Activated naive CD8-positive, alpha-beta T cell treated with anti-CD3 and anti-CD28 coated beads, Interleukin-2, amount 10 ng/mL, durations not matched to agents 7 days and 5 days (primary cell): ENCODE measurements around the gene CDC42SE2. TPM values are rescaled to one million over a fixed set of nuclear protein-coding genes. Genes with fewer than 3 reads are reported as not detected.

Source experiments
- ATAC-seq: fragments of 150-1000 bp; cut with Tn5 transposase; one replicate; pipeline ENCODE4 v1.10.0; 2021; ENCODE audit warnings: low read depth, moderate library complexity
- POLR2A ChIA-PET: fragments of 350-600 bp; sonication (Branson Sonifier 250); formaldehyde crosslinking; loops from one replicate; lab custom pipeline; 2021; ENCODE audit warnings: antibody characterized with exemption; lab: Charles Lee
- DNase-seq: peaks from one replicate; pipeline ENCODE4 v3.0.0; 2021
- H3K27ac Mint-ChIP-seq: one replicate; pipeline ENCODE4 v1.8.0; 2022; ENCODE audit warnings: mild to moderate bottlenecking, mixed read lengths
- H3K27me3 Mint-ChIP-seq: one replicate; pipeline ENCODE4 v1.8.0; 2022; ENCODE audit warnings: mild to moderate bottlenecking, moderate library complexity, mixed read lengths
- H3K36me3 Mint-ChIP-seq: one replicate; pipeline ENCODE4 v1.8.0; 2021; ENCODE audit warnings: mild to moderate bottlenecking, mixed read lengths
- H3K4me1 Mint-ChIP-seq: one replicate; pipeline ENCODE4 v1.8.0; 2021; ENCODE audit warnings: mixed read lengths
- H3K4me3 Mint-ChIP-seq: one replicate; pipeline ENCODE4 v1.8.0; 2022; ENCODE audit warnings: mild to moderate bottlenecking, moderate library complexity, mixed read lengths
- H3K9me3 Mint-ChIP-seq: one replicate; pipeline ENCODE4 v1.8.0; 2021; ENCODE audit warnings: mixed read lengths
- total RNA-seq, 2 experiments: library from RNA; stranded (reverse); gene quantifications; one replicate each; pipeline ENCODE4 v1.2.3, GENCODE V29; 2021

The CDC42SE2 gene
- total RNA-seq, 2 experiments from 2014 or later = 193 to 199 TPM

DNA sequence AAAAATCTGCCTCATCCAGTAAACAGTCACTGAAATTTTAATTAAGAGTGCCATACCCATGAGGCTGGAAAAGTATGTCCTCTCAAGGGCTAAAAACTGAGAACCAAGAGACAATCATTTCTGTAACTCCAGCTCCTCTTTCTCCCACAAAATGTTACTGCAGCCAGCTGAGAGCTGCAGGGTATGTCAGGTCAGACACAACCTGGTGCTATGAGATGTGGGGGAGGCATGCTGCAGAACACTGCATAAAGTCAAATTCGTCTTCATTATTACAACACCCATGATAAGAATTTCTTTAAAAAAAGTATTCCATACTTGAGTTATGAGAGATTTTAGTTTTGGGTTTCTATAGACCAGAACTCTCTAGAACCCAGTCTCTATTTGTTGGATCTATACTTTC lies 162.2 kb downstream of the CDC42SE2 start:
- POLR2A ChIA-PET = no interaction called here
- Mint-ChIP-seq H3K4me1 (no peaks in the 10 kb centered on the region), H3K27me3 (no peaks in the 10 kb centered on the region), H3K27ac (no peak overlapping the region), H3K36me3 (peaks cover 29% of the 10 kb centered on the region), H3K9me3 (no peaks in the 10 kb centered on the region), H3K4me3 (no peak overlapping the region)
- ATAC-seq (no peak), DNase-seq (no peak)

DNA sequence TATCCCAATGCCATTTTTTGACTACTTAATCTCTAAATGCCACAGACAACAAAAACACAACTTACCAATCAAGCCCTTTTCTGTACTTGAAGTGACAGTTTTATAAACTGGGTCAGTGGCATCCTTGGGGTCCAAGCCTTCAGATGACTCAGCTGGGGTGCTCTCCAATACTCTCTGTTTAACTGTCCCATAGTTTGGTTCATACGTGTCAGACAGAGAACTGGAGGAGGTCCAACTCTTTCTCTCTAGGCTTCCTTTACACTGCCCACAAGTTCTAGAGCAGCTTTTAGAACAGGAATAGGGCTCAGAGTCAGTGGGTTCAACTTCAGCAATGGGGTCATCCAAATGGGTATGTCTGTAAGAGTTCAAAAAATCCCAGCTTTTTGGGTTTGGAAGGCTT lies 166.9 kb downstream of the CDC42SE2 start:
- Mint-ChIP-seq H3K36me3 (peaks cover 56% of the 10 kb centered on the region), H3K27me3 (no peaks in the 10 kb centered on the region), H3K4me3 (no peak overlapping the region), H3K27ac (no peak overlapping the region), H3K4me1 (no peaks in the 10 kb centered on the region), H3K9me3 (no peaks in the 10 kb centered on the region)
- no peak for ATAC-seq
- POLR2A ChIA-PET = no interaction called here
- DNase-seq = no peak

DNA sequence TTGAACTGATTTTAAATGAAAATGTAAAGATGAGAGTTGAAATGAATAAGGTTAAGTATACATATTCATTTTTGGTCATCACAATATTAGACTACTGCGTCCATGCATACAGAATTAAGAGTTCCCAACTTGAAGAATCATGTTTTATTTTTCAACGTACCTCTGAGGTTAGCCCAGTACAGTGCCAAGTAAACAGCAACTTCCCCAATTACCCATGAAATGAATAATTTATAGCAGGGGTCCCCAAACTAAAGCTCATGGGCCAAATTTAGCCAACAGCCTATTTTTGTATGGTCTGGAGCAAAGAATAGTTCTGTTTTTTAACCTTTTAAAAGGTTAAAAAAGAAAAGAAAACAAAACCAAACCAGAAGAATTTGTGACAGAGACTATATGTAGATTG lies 167.9 kb downstream of the CDC42SE2 start:
- Mint-ChIP-seq H3K27me3 (no peaks in the 10 kb centered on the region), H3K27ac (no peak overlapping the region), H3K4me3 (no peak overlapping the region), H3K36me3 (peaks cover 60% of the 10 kb centered on the region), H3K4me1 (no peaks in the 10 kb centered on the region), H3K9me3 (no peaks in the 10 kb centered on the region)
- DNase-seq (no peak), ATAC-seq (no peak)
- POLR2A ChIA-PET = no interaction called here

DNA sequence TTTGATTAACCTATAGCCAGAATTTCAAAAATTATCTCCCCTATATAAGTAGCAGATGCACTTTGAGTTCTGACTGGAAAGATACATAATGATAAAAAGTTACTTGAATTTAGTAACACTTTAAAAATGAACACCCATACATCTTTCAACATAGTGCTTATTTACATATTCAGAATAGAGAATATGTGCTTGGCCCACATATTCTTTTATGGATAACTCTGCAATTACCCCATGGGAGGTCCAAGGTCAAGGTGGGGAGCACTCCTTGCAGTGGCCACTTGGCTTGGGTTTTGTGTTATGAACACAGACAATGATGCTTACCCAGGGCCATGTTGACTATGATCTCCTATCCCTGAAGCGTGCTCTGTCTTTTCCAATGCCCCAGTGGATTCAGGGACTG lies 169.3 kb downstream of the CDC42SE2 start:
- Mint-ChIP-seq H3K4me1 (no peaks in the 10 kb centered on the region), H3K27me3 (no peaks in the 10 kb centered on the region), H3K4me3 (no peak overlapping the region), H3K9me3 (no peaks in the 10 kb centered on the region), H3K27ac (peak overlapping the region; percentile 11), H3K36me3 (peaks cover 55% of the 10 kb centered on the region)
- POLR2A ChIA-PET = interaction anchor here (0.7 kb wide), 1 partner anchor 139 kb away, joined by 3 read pairs; no protein-coding TSS in a partner anchor
- DNase-seq = no peak
- ATAC-seq = no peak

DNA sequence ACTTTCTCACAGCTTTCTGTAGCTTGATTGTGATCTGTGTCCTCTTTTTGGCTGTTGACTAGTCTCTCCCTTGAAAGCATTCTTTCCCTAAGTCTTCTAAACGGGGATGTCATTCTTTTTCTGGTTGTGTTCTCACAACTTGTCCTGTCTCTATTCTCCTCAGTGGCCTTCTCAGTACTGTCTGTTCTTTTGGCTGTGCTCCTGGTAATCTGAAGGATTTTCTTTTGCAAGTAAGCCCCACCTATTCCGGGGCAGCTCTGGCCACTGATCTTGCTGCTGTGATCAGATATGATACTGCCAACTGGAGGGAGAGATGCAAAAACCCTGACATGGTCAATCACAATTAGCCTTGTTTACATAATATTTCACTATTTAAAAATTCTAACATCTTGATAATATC lies 172.2 kb downstream of the CDC42SE2 start:
- Mint-ChIP-seq H3K27me3 (no peaks in the 10 kb centered on the region), H3K4me3 (no peak overlapping the region), H3K4me1 (no peaks in the 10 kb centered on the region), H3K36me3 (peaks cover 47% of the 10 kb centered on the region), H3K27ac (peak overlapping the region; percentile 19), H3K9me3 (no peaks in the 10 kb centered on the region)
- POLR2A ChIA-PET = no interaction called here
- ATAC-seq = no peak
- DNase-seq = no peak

DNA sequence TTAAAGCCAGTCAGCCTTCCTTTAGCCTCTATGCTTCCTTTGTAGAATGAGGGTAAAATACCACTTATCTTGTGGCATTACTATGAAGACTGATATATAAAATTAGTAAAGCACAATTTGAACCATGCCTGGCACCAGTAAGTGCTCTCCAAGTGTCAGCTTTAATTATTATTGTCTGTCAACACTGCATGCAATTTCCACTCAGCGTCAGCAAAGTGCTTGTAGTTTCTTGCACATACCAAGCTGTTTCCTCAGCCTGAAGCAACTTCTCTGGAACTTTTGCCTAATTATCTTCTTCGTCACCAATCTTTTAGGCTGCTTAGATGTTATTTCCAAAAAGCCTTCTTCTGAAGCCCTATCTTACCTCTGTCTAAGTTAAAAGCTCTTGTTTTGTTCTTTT lies 177.3 kb downstream of the CDC42SE2 start:
- peaks cover 2% of the 10 kb centered on the region for H3K4me1 Mint-ChIP-seq
- no peaks in the 10 kb centered on the region for H3K9me3 Mint-ChIP-seq
- peaks cover 29% of the 10 kb centered on the region for H3K36me3 Mint-ChIP-seq
- POLR2A ChIA-PET = no interaction called here
- no peaks in the 10 kb centered on the region for H3K27me3 Mint-ChIP-seq
- ATAC-seq (no peak), DNase-seq (no peak)
- no peak overlapping the region for H3K27ac Mint-ChIP-seq
- no peak overlapping the region for H3K4me3 Mint-ChIP-seq

Other genes starting within 250 kb of the CDC42SE2 start
- gene HINT1, start 98.8 kb upstream of the CDC42SE2 start, total RNA-seq = 100 to 1,000 TPM; 249 to 251 TPM
- gene LYRM7, start 93.1 kb upstream of the CDC42SE2 start, total RNA-seq = 10 to 100 TPM; 15.0 to 18.2 TPM